Uterine smooth muscle cell (primary cell): ENCODE results near the gene DRD5. TPM values are rescaled to one million over a fixed set of nuclear protein-coding genes. Genes with fewer than 3 reads are reported as not detected.

Experiments used
- total RNA-seq: library from RNA; depleted of rRNA; stranded (reverse); fragments of >200 nt; gene quantifications from 2 replicates; pipeline ENCODE4 v1.2.3, GENCODE V29; 2014

DRD5 gene
- total RNA-seq: not detected in 2 replicates

DNA sequence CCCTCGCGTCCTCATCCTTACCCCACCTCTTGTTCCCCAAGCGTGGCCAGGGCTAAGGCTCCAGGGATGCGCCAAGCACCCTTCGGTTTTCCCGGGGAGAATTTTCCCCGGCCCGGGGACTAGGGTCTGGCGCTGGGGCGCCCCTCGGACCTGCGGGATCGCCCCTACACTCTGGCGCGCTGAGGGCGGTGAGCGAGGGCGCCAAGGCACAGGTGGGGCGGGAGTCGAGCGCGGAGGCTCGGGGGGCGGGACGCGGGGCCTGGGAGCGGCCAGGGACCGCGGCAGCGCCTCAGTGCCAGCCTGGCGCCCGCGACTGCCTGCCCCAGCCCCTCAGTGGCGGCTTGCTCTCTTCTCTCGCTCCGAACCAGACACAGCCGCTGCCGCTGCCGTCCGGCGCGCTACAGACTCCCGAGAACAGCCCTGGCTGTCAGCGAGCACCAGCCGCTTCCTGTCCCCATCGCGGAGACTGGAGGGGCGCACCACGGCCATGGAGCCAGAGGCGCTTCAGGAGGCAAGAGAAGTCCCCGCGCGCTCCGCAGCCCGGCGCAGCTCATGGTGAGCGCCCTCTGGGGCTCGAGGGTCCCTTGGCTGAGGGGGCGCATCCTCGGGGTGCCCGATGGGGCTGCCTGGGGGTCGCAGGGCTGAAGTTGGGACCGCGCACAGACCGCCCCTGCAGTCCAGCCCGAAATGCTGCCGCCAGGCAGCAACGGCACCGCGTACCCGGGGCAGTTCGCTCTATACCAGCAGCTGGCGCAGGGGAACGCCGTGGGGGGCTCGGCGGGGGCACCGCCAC, at the start of gene DRD5:
DRD5 (plus strand) TSS at position 292 of the 793 bp plus-strand sequence; CDS start at position 688, 396 bp downstream.

Other genes with a start within 250 kb of the DRD5 start
- 0.33 and 1.4 TPM in 2 replicates for gene SLC2A9, start 239.9 kb downstream of the DRD5 start, total RNA-seq